ENCODE data around the gene RMI2. TPM values are rescaled to one million over a fixed set of nuclear protein-coding genes. Genes with fewer than 3 reads are reported as not detected.

The RMI2 gene
- total RNA-seq, 2 donors from 2014 or later = 0.49 TPM; not detected in 1

GRCh38 chr16:11339075-11339474, 6.2 kb upstream of the RMI2 start:
- DNase-seq (ENCODE audit: low spot score) (no peak), ATAC-seq (ENCODE audit: insufficient number of reproducible peaks, low FRiP score, low read depth) (no peak)
- H3K27ac ChIP-seq = no peak overlapping the region
- no peaks in the 10 kb centered on the region for H3K9me3 ChIP-seq
- no peak for TF ChIP-seq CTCF (IDR thresholded peaks at IDR 0.05)
- no peaks in the 10 kb centered on the region for H3K36me3 ChIP-seq
- H3K27me3 ChIP-seq (replicated peaks; ENCODE audit: insufficient read depth) = no peaks in the 10 kb centered on the region
- H3K4me1 ChIP-seq (ENCODE audit: control insufficient read depth in 1 of 2, low read depth in 2 of 2) = no peaks in the 10 kb centered on the region
- H3K4me3 ChIP-seq = no peak overlapping the region

GRCh38 chr16:11340710-11341109, 4.5 kb upstream of the RMI2 start:
- Histone ChIP-seq H3K36me3 (no peaks in the 10 kb centered on the region), H3K9me3 (no peaks in the 10 kb centered on the region), H3K27ac (no peak overlapping the region), H3K27me3 (replicated peaks; ENCODE audit: insufficient read depth) (no peaks in the 10 kb centered on the region), H3K4me3 (no peak overlapping the region), H3K4me1 (ENCODE audit: control insufficient read depth in 1 of 2, low read depth in 2 of 2) (peaks cover 3 to 4% of the 10 kb centered on the region in 2 donors)
- DNase-seq (ENCODE audit: low spot score) (no peak), ATAC-seq (ENCODE audit: insufficient number of reproducible peaks, low FRiP score, low read depth) (no peak)
- no peak for TF ChIP-seq CTCF (IDR thresholded peaks at IDR 0.05)

- DNase-seq (ENCODE audit: low spot score) (no peak), ATAC-seq (ENCODE audit: insufficient number of reproducible peaks, low FRiP score, low read depth) (no peak)
- Histone ChIP-seq H3K9me3 (no peaks in the 10 kb centered on the region), H3K27me3 (replicated peaks; ENCODE audit: insufficient read depth) (no peaks in the 10 kb centered on the region), H3K27ac (no peak overlapping the region), H3K4me1 (ENCODE audit: control insufficient read depth in 1 of 2, low read depth in 2 of 2) (peaks cover 6 to 7% of the 10 kb centered on the region in 2 donors), H3K36me3 (no peaks in the 10 kb centered on the region), H3K4me3 (no peak overlapping the region)
- TF ChIP-seq CTCF (IDR thresholded peaks at IDR 0.05) = no peak
Observed at GRCh38 chr16:11341371-11341770, 3.9 kb upstream of the RMI2 start.

DNA sequence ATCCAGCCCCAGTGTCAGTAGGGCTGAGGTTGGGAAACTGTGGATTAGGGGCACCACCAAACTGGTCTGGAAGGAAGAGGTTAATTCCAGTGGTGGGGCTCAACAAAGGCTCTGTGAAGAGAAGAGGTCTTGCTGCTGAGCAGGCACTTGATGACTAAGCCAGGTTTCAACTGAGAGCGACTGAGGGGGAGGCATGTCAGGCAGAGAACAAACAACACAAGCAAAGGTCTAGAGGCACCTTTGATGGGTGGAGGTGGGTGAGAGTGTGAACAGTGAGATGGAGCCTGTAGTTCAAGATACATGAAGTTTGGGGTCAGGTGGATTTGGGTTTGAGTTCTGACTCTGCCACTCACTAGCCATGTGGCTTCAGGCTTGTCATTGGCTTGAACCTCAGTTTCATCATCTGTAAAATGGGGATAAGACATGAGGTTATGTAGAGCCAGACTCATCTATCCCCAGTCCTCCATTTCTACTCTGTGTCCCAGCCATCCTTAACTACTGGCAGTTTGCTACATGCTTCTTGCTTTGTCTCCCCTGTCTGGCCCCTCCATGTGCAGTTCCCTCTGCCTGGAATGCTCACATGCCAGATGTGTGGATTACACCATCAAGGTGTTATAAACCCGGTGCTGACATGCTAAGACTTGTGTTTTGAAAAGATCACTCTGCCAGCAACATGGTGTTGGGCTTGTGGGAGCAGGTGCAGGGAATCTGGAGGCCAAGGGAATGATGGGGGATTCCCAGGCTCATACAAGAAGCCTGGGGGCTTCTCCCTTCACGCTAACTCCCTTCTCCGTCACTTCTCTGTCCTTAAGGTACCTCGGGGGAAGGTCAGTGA, 3.0 kb upstream of the RMI2 start:
- no peak for TF ChIP-seq CTCF (IDR thresholded peaks at IDR 0.05)

DNA sequence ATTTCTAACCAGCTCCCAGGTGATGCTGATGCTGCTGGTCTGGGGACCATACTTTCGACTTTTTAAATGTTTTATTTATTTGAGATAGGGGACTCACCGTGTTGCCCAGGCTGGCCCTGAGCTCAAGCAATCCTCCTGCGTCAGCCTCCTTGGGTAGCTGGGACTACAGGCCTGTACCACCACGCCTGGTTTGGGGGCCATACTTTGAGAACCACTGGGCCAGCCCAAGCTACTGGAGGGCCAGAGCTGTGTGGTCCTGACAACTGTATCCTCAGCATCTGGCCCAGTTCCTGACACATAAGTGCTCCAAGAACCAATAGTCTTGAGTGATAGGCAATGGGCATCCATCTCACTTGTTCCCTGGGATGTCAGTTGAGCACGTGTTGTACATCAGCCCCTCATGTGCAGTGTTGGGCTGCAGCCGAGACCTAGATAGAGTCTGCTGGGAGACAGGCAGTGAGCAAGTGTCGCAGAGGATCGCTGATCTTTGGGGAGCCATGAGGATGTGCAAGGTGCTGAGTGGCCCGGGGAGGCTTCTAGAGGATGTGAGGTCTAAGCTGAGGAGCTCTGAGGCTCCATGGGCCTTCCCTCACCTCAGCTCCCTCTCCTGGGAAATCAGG, 1.6 kb downstream of the RMI2 start:
- DNase-seq (ENCODE audit: low spot score) (no peak), ATAC-seq (ENCODE audit: insufficient number of reproducible peaks, low FRiP score, low read depth) (no peak)
- H3K36me3 ChIP-seq = no peaks in the 10 kb centered on the region
- H3K9me3 ChIP-seq = no peaks in the 10 kb centered on the region
- H3K27ac ChIP-seq = no peak overlapping the region
- H3K27me3 ChIP-seq (replicated peaks; ENCODE audit: insufficient read depth) = no peaks in the 10 kb centered on the region
- peaks cover 11 to 18% of the 10 kb centered on the region in 2 donors for H3K4me1 ChIP-seq (ENCODE audit: control insufficient read depth in 1 of 2, low read depth in 2 of 2)
- H3K4me3 ChIP-seq = no peak overlapping the region
- no peak for TF ChIP-seq CTCF (IDR thresholded peaks at IDR 0.05)

More for the DNA sequence above, 3.0 kb upstream of the RMI2 start:
- Histone ChIP-seq H3K4me1 (ENCODE audit: control insufficient read depth in 1 of 2, low read depth in 2 of 2) (peaks cover 6 to 7% of the 10 kb centered on the region in 2 donors), H3K27me3 (replicated peaks; ENCODE audit: insufficient read depth) (no peaks in the 10 kb centered on the region), H3K9me3 (no peaks in the 10 kb centered on the region), H3K4me3 (no peak overlapping the region), H3K27ac (no peak overlapping the region), H3K36me3 (no peaks in the 10 kb centered on the region)
- no peak for ATAC-seq (ENCODE audit: insufficient number of reproducible peaks, low FRiP score, low read depth)
- DNase-seq (ENCODE audit: low spot score) = no peak
